Putamen (tissue), 1 donor: ENCODE measurements around the gene SMIM35.

Experiments used
- DNase-seq: peaks from one replicate; pipeline ENCODE4 v3.0.0-alpha.2; 2016; ENCODE audit warnings: low spot score

SMIM35 gene

GRCh38 chr11:118057251-118058145, 29.3 kb downstream of the SMIM35 start:
- DNase-seq, result no peak

- no peak for DNase-seq
These were observed 30.0 kb downstream of the SMIM35 start for GRCh38 chr11:118056806-118057205.

GRCh38 chr11:118055966-118056365, 30.8 kb downstream of the SMIM35 start:
- no peak for DNase-seq

GRCh38 chr11:118054712-118055640, 31.8 kb downstream of the SMIM35 start:
- no peak for DNase-seq

- DNase-seq, result no peak
These were observed 34.1 kb downstream of the SMIM35 start for GRCh38 chr11:118052581-118053206.

GRCh38 chr11:118051611-118052461, 34.9 kb downstream of the SMIM35 start:
- DNase-seq, result no peak

- no peak for DNase-seq
These were observed 35.6 kb downstream of the SMIM35 start for GRCh38 chr11:118051136-118051610.

- no peak for DNase-seq
These were observed 36.4 kb downstream of the SMIM35 start for GRCh38 chr11:118050208-118050891.

- DNase-seq, result no peak
These were observed 37.0 kb downstream of the SMIM35 start for GRCh38 chr11:118049771-118050170.

GRCh38 chr11:118048472-118049370, 38.0 kb downstream of the SMIM35 start:
- no peak for DNase-seq

GRCh38 chr11:118047749-118048148, 39.0 kb downstream of the SMIM35 start:
- DNase-seq, result no peak

GRCh38 chr11:118046964-118047700, 39.6 kb downstream of the SMIM35 start:
- DNase-seq, result no peak

GRCh38 chr11:118046051-118046963, 40.5 kb downstream of the SMIM35 start:
- no peak for DNase-seq

- DNase-seq, result no peak
These were observed 41.6 kb downstream of the SMIM35 start for GRCh38 chr11:118045191-118045590.

- no peak for DNase-seq
These were observed 44.0 kb downstream of the SMIM35 start for GRCh38 chr11:118042796-118043195.

GRCh38 chr11:118042141-118042540, 44.6 kb downstream of the SMIM35 start:
- DNase-seq, result no peak

- no peak for DNase-seq
These were observed 53.3 kb downstream of the SMIM35 start for GRCh38 chr11:118033443-118033842.

GRCh38 chr11:118028626-118029025, 58.1 kb downstream of the SMIM35 start:
- no peak for DNase-seq
